OCI-LY1 (cell line): ENCODE results near the gene SEL1L2.

Source experiments
- H2AFZ ChIP-seq: fragments of 200-600 bp; sonication (generic), shearing (Covaris generic); 2 replicates; pipeline ENCODE4 v1.6.0; 2014; ENCODE audit warnings: antibody characterized with exemption, mild to moderate bottlenecking, low read length
- H3F3A ChIP-seq: fragments of 200-600 bp; sonication (generic), shearing (Covaris generic); 2 replicates; pipeline ENCODE4 v1.6.0; 2014; ENCODE audit warnings: mild to moderate bottlenecking, antibody characterized with exemption, low read length, moderate library complexity; ENCODE audit not compliant: insufficient read depth
- H3K27ac ChIP-seq: fragments of 200-600 bp; sonication (generic); 2 replicates; pipeline ENCODE4 v1.5.1; 2014; ENCODE audit warnings: low read length, mixed run types, mild to moderate bottlenecking, low read depth; ENCODE audit not compliant: poor library complexity, severe bottlenecking
- H3K27me3 ChIP-seq: fragments of 200-600 bp; sonication (generic); 2 replicates; pipeline ENCODE4 v1.6.0; 2014; ENCODE audit warnings: antibody characterized with exemption, mild to moderate bottlenecking, low read length, moderate library complexity; ENCODE audit not compliant: insufficient read depth
- H3K36me3 ChIP-seq: fragments of 200-600 bp; sonication (generic); 2 replicates; pipeline ENCODE4 v1.6.1; 2014; ENCODE audit warnings: mild to moderate bottlenecking, antibody characterized with exemption, low read length, moderate library complexity, mixed read lengths; ENCODE audit not compliant: insufficient read depth
- H3K4me1 ChIP-seq: fragments of 200-600 bp; sonication (generic); 2 replicates; pipeline ENCODE4 v1.5.1; 2014; ENCODE audit warnings: mild to moderate bottlenecking, low read length, moderate library complexity; ENCODE audit not compliant: insufficient read depth, severe bottlenecking
- H3K4me2 ChIP-seq: fragments of 200-600 bp; sonication (generic), shearing (Covaris generic); 2 replicates; pipeline ENCODE4 v1.6.1; 2014; ENCODE audit warnings: low read length
- H3K4me3 ChIP-seq: fragments of 200-600 bp; sonication (generic); 2 replicates; pipeline ENCODE4 v1.5.1; 2014; ENCODE audit warnings: low read length, low read depth, mild to moderate bottlenecking, mixed read lengths; ENCODE audit not compliant: poor library complexity, severe bottlenecking
- H3K79me2 ChIP-seq: fragments of 200-600 bp; shearing (Covaris generic); 2 replicates; pipeline ENCODE4 v1.6.1; 2016; ENCODE audit warnings: mixed run types, low read length, mixed read lengths; ENCODE audit not compliant: insufficient read depth
- H3K9ac ChIP-seq: fragments of 200-600 bp; sonication (generic), shearing (Covaris generic); 2 replicates; pipeline ENCODE4 v1.6.1; 2014; ENCODE audit warnings: mild to moderate bottlenecking, low read length, mixed read lengths
- H3K9me2 ChIP-seq: fragments of 200-600 bp; sonication (generic), shearing (Covaris generic); 2 replicates; pipeline ENCODE4 v1.6.1; 2014; ENCODE audit warnings: low read depth, mild to moderate bottlenecking, low read length, mixed read lengths
- H3K9me3 ChIP-seq: fragments of 200-600 bp; shearing (Covaris generic); 2 replicates; pipeline ENCODE4 v1.6.1; 2014; ENCODE audit warnings: low read length, mixed read lengths
- H4K20me1 ChIP-seq: fragments of 200-600 bp; sonication (generic), shearing (Covaris generic); 2 replicates; pipeline ENCODE4 v1.6.0; 2016; ENCODE audit warnings: mild to moderate bottlenecking, low read length; ENCODE audit not compliant: insufficient read depth
- EZH2 ChIP-seq: fragments of 200-600 bp; sonication (generic), shearing (Covaris generic); IDR thresholded peaks from 2 replicates; pipeline ENCODE4 v1.8.0; 2017; ENCODE audit warnings: borderline replicate concordance, mixed run types, mild to moderate bottlenecking, antibody characterized with exemption, low read length, moderate library complexity, mixed read lengths
- TF ChIP-seq, protein P1 (sequence below): fragments of 200-600 bp; sonication (generic), shearing (Covaris generic); IDR thresholded peaks from 2 replicates; pipeline ENCODE4 v1.5.1; 2017; ENCODE audit warnings: mild to moderate bottlenecking, antibody characterized with exemption, low read length, moderate library complexity, mixed read lengths

The SEL1L2 gene

DNA sequence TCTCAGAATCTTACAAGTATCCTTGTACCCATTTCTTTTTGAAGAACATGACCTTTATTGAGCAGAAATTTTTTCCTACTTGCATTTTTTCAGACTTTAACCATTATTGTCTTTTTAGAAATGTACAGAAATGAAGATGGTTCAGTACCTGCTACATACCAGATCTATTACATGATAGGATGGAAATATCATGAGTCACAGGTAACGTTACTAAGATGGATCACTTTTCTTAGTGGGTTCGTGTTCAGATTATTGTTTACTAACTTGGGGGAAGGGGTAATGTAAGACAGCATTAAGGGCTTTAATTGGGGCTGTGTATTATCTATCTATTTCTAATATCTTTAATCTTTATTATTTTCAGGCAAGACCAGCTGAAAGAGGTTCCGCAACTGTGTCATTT is 173.7 kb downstream of the SEL1L2 start:
- H3K4me2 ChIP-seq = no peak overlapping the region
- H4K20me1 ChIP-seq = no peaks in the 10 kb centered on the region
- H3K9me2 ChIP-seq = no peaks in the 10 kb centered on the region
- H3K4me1 ChIP-seq = no peaks in the 10 kb centered on the region
- no peaks in the 10 kb centered on the region for H3K9me3 ChIP-seq
- no peak overlapping the region for H3K4me3 ChIP-seq
- H3K36me3 ChIP-seq = peaks cover 62% of the 10 kb centered on the region; the same call in 1 of the 2 replicates
- no peak overlapping the region for H2AFZ ChIP-seq
- no peak for TF ChIP-seq EZH2
- TF ChIP-seq, protein P1, sequence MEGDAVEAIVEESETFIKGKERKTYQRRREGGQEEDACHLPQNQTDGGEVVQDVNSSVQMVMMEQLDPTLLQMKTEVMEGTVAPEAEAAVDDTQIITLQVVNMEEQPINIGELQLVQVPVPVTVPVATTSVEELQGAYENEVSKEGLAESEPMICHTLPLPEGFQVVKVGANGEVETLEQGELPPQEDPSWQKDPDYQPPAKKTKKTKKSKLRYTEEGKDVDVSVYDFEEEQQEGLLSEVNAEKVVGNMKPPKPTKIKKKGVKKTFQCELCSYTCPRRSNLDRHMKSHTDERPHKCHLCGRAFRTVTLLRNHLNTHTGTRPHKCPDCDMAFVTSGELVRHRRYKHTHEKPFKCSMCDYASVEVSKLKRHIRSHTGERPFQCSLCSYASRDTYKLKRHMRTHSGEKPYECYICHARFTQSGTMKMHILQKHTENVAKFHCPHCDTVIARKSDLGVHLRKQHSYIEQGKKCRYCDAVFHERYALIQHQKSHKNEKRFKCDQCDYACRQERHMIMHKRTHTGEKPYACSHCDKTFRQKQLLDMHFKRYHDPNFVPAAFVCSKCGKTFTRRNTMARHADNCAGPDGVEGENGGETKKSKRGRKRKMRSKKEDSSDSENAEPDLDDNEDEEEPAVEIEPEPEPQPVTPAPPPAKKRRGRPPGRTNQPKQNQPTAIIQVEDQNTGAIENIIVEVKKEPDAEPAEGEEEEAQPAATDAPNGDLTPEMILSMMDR = no peak
- H3K27me3 ChIP-seq = no peaks in the 10 kb centered on the region
- no peak overlapping the region for H3K9ac ChIP-seq
- no peaks in the 10 kb centered on the region for H3F3A ChIP-seq
- no peaks in the 10 kb centered on the region for H3K79me2 ChIP-seq
- no peak overlapping the region for H3K27ac ChIP-seq

DNA sequence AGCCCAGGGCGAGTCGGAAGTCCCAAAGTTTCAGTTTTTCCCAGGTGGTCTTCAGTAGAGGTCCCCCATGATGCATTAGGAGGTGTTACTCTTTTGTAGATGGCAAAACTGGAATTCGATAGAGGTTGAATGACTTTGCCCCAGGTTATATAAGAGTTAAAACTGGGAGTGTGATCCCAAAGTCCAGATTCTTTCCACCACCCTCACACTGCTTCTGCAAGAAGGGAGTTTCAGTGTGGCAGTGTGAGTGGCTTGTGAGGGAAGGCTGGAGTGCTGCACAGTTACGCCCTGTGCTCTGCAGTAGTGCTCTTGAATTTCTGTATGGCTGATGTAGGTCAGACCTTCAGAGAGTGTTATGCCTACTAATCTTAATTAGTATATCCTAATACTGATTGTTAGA is 175.7 kb downstream of the SEL1L2 start:
- Histone ChIP-seq H3K27me3 (no peaks in the 10 kb centered on the region), H3K4me3 (no peak overlapping the region), H3K4me2 (no peak overlapping the region), H2AFZ (no peak overlapping the region), H3K79me2 (no peaks in the 10 kb centered on the region), H3F3A (no peaks in the 10 kb centered on the region), H3K9ac (no peak overlapping the region), H3K4me1 (no peaks in the 10 kb centered on the region), H3K27ac (no peak overlapping the region), H3K9me2 (no peaks in the 10 kb centered on the region), H3K36me3 (peaks cover 83% of the 10 kb centered on the region), H4K20me1 (no peaks in the 10 kb centered on the region), H3K9me3 (no peaks in the 10 kb centered on the region)
- no peak for TF ChIP-seq EZH2
- TF ChIP-seq, protein P1 = no peak

DNA sequence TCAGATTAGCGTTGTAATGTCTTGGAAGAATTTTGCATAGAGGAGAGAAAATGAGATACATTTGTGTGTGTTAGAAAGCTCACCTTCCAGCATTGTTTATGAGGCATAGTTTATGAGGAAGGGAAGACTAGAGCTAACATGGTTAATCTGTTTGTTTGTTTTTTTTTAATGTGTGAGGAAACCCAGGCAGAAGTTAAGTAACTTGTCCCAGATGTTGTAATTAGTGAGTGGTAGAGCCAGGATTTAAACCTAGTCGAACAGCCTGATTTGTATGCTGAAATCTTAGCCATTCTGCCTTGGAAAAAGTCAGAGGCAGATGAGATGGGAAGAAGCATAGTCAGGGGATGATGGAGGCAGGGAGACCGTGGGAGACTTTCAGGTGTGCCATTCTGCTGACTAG is 176.5 kb downstream of the SEL1L2 start:
- Histone ChIP-seq H3F3A (no peaks in the 10 kb centered on the region), H3K4me2 (no peak overlapping the region), H3K36me3 (peaks cover 91% of the 10 kb centered on the region)

More for the DNA sequence above, 176.5 kb downstream of the SEL1L2 start:
- no peak overlapping the region for H3K9ac ChIP-seq
- H3K4me3 ChIP-seq = no peak overlapping the region
- no peaks in the 10 kb centered on the region for H3K79me2 ChIP-seq
- no peaks in the 10 kb centered on the region for H3K4me1 ChIP-seq
- H2AFZ ChIP-seq = no peak overlapping the region
- H3K9me2 ChIP-seq = no peaks in the 10 kb centered on the region
- H3K27me3 ChIP-seq = no peaks in the 10 kb centered on the region
- H3K27ac ChIP-seq = no peak overlapping the region
- TF ChIP-seq, protein P1 = no peak
- TF ChIP-seq EZH2 = no peak
- H4K20me1 ChIP-seq = no peaks in the 10 kb centered on the region
- H3K9me3 ChIP-seq = no peaks in the 10 kb centered on the region
